HUES64 (cell line): ENCODE results near the gene TRPC4.
A peak's percentile ranks its signal among the peaks of the same experiment; 100 is the strongest.

Experiments used
- H3K27ac ChIP-seq: 2 replicates; pipeline ENCODE4 v1.7.0; 2013; ENCODE audit warnings: low read depth, low read length, inconsistent platforms
- H3K27me3 ChIP-seq: 2 replicates; pipeline ENCODE4 v1.6.1; 2013; ENCODE audit warnings: mild to moderate bottlenecking, low read length; ENCODE audit not compliant: insufficient read depth
- H3K36me3 ChIP-seq: 2 replicates; pipeline ENCODE4 v1.6.1; 2013; ENCODE audit warnings: mild to moderate bottlenecking, low read length; ENCODE audit not compliant: insufficient read depth
- H3K4me1 ChIP-seq: 2 replicates; pipeline ENCODE4 v1.6.1; 2013; ENCODE audit warnings: mild to moderate bottlenecking, low read length, moderate library complexity; ENCODE audit not compliant: insufficient read depth
- H3K4me3 ChIP-seq: 2 replicates; pipeline ENCODE4 v1.5.1; 2013; ENCODE audit warnings: mild to moderate bottlenecking, low read length, moderate library complexity
- H3K9ac ChIP-seq: 2 replicates; pipeline ENCODE4 v1.6.1; 2013; ENCODE audit warnings: mild to moderate bottlenecking, low read depth, low read length
- H3K9me3 ChIP-seq: 2 replicates; pipeline ENCODE4 v1.6.1; 2013; ENCODE audit warnings: low read depth, low read length; ENCODE audit not compliant: insufficient read depth
- WGBS: fragments of 150-250, 120-280 bp; methylation state at CpG from one replicate; pipeline ENCODE4 v1.1.7; 2013; ENCODE audit warnings: missing lambda C conversion rate; 5-methylcytosine and 5-hydroxymethylcytosine counted together

The TRPC4 gene

DNA sequence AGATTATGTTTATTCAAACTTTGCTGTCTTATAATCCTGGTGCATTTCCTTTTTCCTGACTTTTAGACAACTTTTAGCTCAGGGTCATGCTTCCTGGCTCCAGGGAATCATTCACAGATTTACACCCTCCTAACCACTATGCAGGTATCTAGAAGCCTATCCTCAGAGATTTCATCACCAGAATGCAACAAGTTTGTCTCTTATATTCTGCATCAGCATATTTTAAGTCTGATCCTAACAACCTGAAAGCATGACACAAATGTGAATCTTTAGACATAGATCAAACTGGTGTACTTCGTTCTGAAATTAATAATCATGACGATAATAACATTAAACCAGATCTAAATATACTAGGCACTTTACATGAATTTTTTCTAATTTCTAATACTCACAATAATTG lies 100.0 kb downstream of the TRPC4 start:
- 100% methylated on average over 2 of the region's 2 CpGs for WGBS
- Histone ChIP-seq H3K9ac (no peak overlapping the region), H3K4me3 (no peak overlapping the region), H3K27ac (no peak overlapping the region), H3K27me3 (no peaks in the 10 kb centered on the region), H3K9me3 (no peaks in the 10 kb centered on the region), H3K36me3 (no peaks in the 10 kb centered on the region), H3K4me1 (no peaks in the 10 kb centered on the region)

DNA sequence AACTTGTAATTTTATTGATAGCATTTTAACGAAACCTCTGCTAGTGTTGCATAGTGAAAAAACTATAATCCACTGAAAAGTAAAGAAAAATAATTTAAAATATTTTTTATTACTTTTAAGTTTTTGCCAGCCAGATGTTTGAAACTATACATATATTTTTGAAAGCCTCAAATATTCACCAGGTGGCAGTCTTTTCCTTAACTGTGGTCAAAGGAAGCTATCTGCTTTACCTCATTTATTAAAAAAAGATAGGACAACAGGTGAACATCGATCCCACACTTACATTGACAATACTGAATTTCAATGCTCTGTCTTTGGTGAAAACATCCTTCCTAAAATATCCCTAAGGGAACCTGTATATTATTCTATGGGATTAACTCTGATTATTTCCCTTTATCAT lies 100.5 kb downstream of the TRPC4 start:
- Histone ChIP-seq H3K4me1 (no peaks in the 10 kb centered on the region), H3K9ac (no peak overlapping the region), H3K36me3 (no peaks in the 10 kb centered on the region), H3K27ac (no peak overlapping the region), H3K27me3 (no peaks in the 10 kb centered on the region), H3K4me3 (no peak overlapping the region), H3K9me3 (no peaks in the 10 kb centered on the region)
- 83% methylated on average over 1 of the region's 2 CpGs for WGBS

DNA sequence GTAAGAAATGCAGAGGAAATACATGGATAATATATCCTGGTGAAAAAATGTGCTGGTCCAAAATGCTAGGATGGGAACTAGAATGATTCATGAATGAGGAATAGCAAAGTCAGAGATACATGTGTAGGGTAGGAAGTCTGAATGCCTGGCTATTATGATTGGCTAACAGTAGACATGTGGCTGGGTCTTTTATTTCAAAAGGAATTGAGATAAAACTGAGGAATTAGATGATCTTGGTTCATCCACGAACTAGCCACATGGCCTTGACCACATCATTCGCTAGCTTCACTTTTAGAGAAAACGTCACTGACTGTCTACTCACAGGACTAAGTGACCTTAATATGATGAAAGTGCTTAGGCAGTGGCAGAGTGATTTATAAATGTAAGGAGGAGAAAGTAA lies 103.1 kb downstream of the TRPC4 start:
- Histone ChIP-seq H3K4me3 (no peak overlapping the region), H3K4me1 (no peaks in the 10 kb centered on the region), H3K36me3 (no peaks in the 10 kb centered on the region), H3K27ac (no peak overlapping the region), H3K9me3 (no peaks in the 10 kb centered on the region), H3K27me3 (no peaks in the 10 kb centered on the region), H3K9ac (no peak overlapping the region)
- 98% methylated on average over 3 of the region's 3 CpGs for WGBS

- Histone ChIP-seq H3K9me3 (no peaks in the 10 kb centered on the region), H3K9ac (no peak overlapping the region), H3K4me3 (no peak overlapping the region), H3K27ac (no peak overlapping the region), H3K27me3 (no peaks in the 10 kb centered on the region), H3K4me1 (peaks cover 9% of the 10 kb centered on the region), H3K36me3 (no peaks in the 10 kb centered on the region)
- WGBS: 64% methylated on average over 3 of the region's 3 CpGs
These were observed 114.2 kb downstream of the TRPC4 start for GRCh38 chr13:37755349-37755748.

- Histone ChIP-seq H3K9ac (no peak overlapping the region), H3K4me1 (peaks cover 9% of the 10 kb centered on the region), H3K4me3 (no peak overlapping the region), H3K27me3 (no peaks in the 10 kb centered on the region), H3K9me3 (no peaks in the 10 kb centered on the region), H3K27ac (0 out of 2 replicates have a peak overlapping the region, but pooled peaks have one; percentile 5), H3K36me3 (no peaks in the 10 kb centered on the region)
- 88% methylated on average over 6 of the region's 6 CpGs for WGBS
These were observed 115.8 kb downstream of the TRPC4 start for GRCh38 chr13:37753776-37754175.

DNA sequence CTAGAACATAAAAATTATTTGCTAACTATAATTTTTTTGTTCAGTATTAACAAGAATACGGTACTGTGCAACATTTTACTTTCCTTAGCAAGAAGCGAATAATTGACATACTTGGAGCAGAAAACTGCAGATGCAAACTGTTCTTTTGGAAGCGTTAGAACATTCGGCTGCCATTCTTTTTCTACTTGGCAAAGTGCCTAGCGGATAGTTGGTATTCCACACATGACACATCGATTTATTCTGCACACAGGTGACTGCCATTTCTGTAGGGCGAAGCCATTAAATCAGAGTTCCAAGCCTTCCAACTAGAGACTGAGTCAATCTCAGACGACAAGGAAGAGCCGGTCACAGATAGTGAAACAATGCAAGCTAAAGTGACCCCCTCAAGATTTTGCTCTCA lies 117.4 kb downstream of the TRPC4 start:
- no peak overlapping the region for H3K4me3 ChIP-seq
- WGBS: 92% methylated on average over 9 of the region's 9 CpGs
- H3K27me3 ChIP-seq: no peaks in the 10 kb centered on the region
- peaks cover 9% of the 10 kb centered on the region for H3K4me1 ChIP-seq
- H3K9me3 ChIP-seq: no peaks in the 10 kb centered on the region
- no peak overlapping the region for H3K9ac ChIP-seq
- no peak overlapping the region for H3K27ac ChIP-seq
- H3K36me3 ChIP-seq: no peaks in the 10 kb centered on the region

- Histone ChIP-seq H3K27ac (no peak overlapping the region), H3K9ac (no peak overlapping the region), H3K4me3 (no peak overlapping the region), H3K36me3 (no peaks in the 10 kb centered on the region), H3K4me1 (peaks cover 9% of the 10 kb centered on the region), H3K9me3 (no peaks in the 10 kb centered on the region), H3K27me3 (no peaks in the 10 kb centered on the region)
- WGBS: 97% methylated on average over 9 of the region's 9 CpGs
These were observed 118.5 kb downstream of the TRPC4 start for GRCh38 chr13:37751025-37751424.

- Histone ChIP-seq H3K4me1 (peaks cover 6% of the 10 kb centered on the region), H3K9me3 (no peaks in the 10 kb centered on the region), H3K36me3 (no peaks in the 10 kb centered on the region), H3K27ac (no peak overlapping the region), H3K4me3 (no peak overlapping the region), H3K9ac (no peak overlapping the region), H3K27me3 (no peaks in the 10 kb centered on the region)
- WGBS: 96% methylated on average over 2 of the region's 3 CpGs
These were observed 120.7 kb downstream of the TRPC4 start for GRCh38 chr13:37748913-37749312.

DNA sequence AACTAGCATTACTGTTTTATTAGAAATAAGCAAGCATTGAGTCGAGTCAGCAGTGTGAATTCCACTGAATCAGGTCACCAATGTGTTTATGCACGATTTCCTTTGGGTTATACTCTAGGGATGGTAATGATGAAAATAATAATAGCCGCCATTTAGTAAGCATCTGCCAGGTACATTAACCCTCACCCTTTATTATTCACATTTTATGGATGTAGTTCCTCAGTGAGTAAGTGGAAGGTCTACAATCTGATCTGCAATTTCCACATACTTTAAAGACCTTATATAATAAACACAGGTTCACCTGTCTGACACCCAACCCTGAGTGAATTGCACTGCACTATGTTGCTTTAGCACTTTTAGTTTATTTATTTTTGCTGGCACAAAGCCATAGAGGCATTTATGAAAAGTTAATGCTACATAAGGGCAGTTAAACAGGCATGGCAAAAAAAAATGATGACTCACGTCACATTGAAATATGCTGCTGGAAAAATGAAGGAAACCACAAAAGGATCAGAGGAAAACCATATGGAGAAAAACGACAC lies 122.4 kb downstream of the TRPC4 start:
- no peak overlapping the region for H3K27ac ChIP-seq
- WGBS: 96% methylated on average over 3 of the region's 5 CpGs
- no peaks in the 10 kb centered on the region for H3K9me3 ChIP-seq
- no peaks in the 10 kb centered on the region for H3K27me3 ChIP-seq
- no peak overlapping the region for H3K9ac ChIP-seq
- H3K36me3 ChIP-seq: no peaks in the 10 kb centered on the region
- H3K4me1 ChIP-seq: no peaks in the 10 kb centered on the region
- H3K4me3 ChIP-seq: no peak overlapping the region

DNA sequence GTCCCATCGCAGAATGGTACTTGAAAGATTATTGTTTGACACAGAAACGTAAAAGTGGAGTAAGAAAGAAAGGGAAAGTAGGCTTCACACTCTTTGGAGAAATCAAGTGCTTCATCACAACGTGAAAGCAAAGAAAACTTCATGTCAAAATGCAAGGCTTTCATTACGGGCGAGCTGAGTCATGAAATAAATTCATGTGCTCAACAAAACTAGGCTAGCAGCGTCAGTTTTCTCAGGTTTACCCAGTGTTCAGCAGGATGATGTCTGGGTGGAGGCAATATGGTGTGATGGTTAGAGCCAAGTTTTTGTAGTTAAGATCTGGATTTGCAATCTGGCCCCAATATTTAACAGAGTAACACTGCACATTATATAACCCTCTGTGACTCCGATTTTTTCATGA lies 128.0 kb downstream of the TRPC4 start:
- 94% methylated on average over 7 of the region's 7 CpGs for WGBS
- Histone ChIP-seq H3K27me3 (no peaks in the 10 kb centered on the region), H3K36me3 (no peaks in the 10 kb centered on the region), H3K9me3 (no peaks in the 10 kb centered on the region), H3K9ac (no peak overlapping the region), H3K27ac (no peak overlapping the region; the same call in 1 of the 2 replicates), H3K4me1 (peaks cover 11% of the 10 kb centered on the region), H3K4me3 (no peak overlapping the region)

DNA sequence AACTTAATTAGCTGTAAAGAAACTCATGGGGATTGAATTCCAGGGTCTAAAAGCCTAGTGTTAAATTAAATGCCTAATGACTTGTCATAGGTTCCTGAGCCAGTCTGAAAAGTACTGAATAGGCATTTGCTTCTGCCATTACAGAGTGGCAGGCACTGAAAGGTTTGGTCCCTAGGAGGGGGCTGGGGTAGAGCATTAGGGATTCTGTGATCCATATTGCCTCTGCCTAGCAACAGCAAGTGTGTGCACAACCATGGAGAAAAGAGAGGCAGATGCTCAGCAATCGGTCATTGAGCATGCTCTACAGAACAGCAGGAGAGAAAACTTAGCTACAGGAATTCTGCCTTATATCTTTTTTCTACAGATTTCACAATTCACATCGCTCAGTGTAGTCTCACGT lies 133.5 kb downstream of the TRPC4 start:
- Histone ChIP-seq H3K36me3 (no peaks in the 10 kb centered on the region), H3K9me3 (no peaks in the 10 kb centered on the region), H3K4me3 (no peak overlapping the region), H3K4me1 (peaks cover 7% of the 10 kb centered on the region), H3K27me3 (no peaks in the 10 kb centered on the region), H3K9ac (no peak overlapping the region), H3K27ac (no peak overlapping the region)
- 85% methylated on average over 3 of the region's 3 CpGs for WGBS

- WGBS: 91% methylated on average over 3 of the region's 4 CpGs
- Histone ChIP-seq H3K27me3 (no peaks in the 10 kb centered on the region), H3K36me3 (no peaks in the 10 kb centered on the region), H3K4me3 (no peak overlapping the region), H3K9ac (no peak overlapping the region), H3K9me3 (no peaks in the 10 kb centered on the region), H3K27ac (no peak overlapping the region), H3K4me1 (no peaks in the 10 kb centered on the region)
These were observed 134.3 kb downstream of the TRPC4 start for GRCh38 chr13:37735293-37735692.
